SK-N-MC (cell line): ENCODE data around the gene PRR5L.
"Not testable (repeated sequence)": the region's sequence is repeated elsewhere in the genome, so short reads cannot be mapped to it uniquely, and the experiment has no call there.

Source experiments
- DNase-seq: peaks from one replicate; pipeline ENCODE4 v3.0.0-alpha.2; 2011; ENCODE audit warnings: low read depth, low spot score
- H3K27ac ChIP-seq: fragments of 200-600 bp; sonication (generic); 2 replicates; pipeline ENCODE4 v1.5.1; 2016; ENCODE audit warnings: mixed run types
- H3K36me3 ChIP-seq: fragments of 200-600 bp; sonication (generic); 2 replicates; pipeline ENCODE4 v1.6.1; 2017; ENCODE audit warnings: antibody characterized with exemption, low read length, mixed read lengths; ENCODE audit not compliant: insufficient read depth
- H3K4me3 ChIP-seq: fragments of 200-600 bp; sonication (generic); 2 replicates; pipeline ENCODE4 v1.5.1; 2016
- H3K9ac ChIP-seq: fragments of 200-600 bp; sonication (generic); 2 replicates; pipeline ENCODE4 v1.8.0; 2017; ENCODE audit warnings: mixed run types, mixed read lengths; ENCODE audit not compliant: insufficient read length
- H3K9me3 ChIP-seq: fragments of 200-600 bp; sonication (generic); 2 replicates; pipeline ENCODE4 v1.6.1; 2017; ENCODE audit warnings: low read depth, mild to moderate bottlenecking, antibody characterized with exemption, low read length, moderate library complexity, mixed read lengths
- EZH2 ChIP-seq: fragments of 200-600 bp; sonication (generic); IDR thresholded peaks from one replicate; pipeline ENCODE4 v1.6.1; 2017; ENCODE audit warnings: antibody characterized with exemption
- FOXP2 ChIP-seq: optimal IDR thresholded peaks from 2 replicates; pipeline ENCODE3; 2011; ENCODE audit warnings: mild to moderate bottlenecking, moderate library complexity; ENCODE audit not compliant: insufficient read depth; ENCODE audit errors: extremely low read length, control extremely low read depth
- POLR2AphosphoS5 ChIP-seq: IDR thresholded peaks from 2 replicates; pipeline ENCODE4 v1.6.1; 2012; ENCODE audit warnings: mild to moderate bottlenecking, low read depth, low read length, borderline replicate concordance

The PRR5L gene

GRCh38 chr11:36311926-36312595, 16.0 kb downstream of the PRR5L start:
- Histone ChIP-seq H3K4me3 (no peak overlapping the region), H3K9me3 (no peaks in the 10 kb centered on the region), H3K36me3 (no peaks in the 10 kb centered on the region), H3K9ac (no peak overlapping the region), H3K27ac (no peak overlapping the region)
- TF ChIP-seq POLR2AphosphoS5 (no peak), EZH2 (no peak)
- DNase-seq: no peak

GRCh38 chr11:36312611-36313472, 16.8 kb downstream of the PRR5L start:
- Histone ChIP-seq H3K9me3 (no peaks in the 10 kb centered on the region), H3K36me3 (no peaks in the 10 kb centered on the region), H3K27ac (no peak overlapping the region), H3K9ac (no peak overlapping the region), H3K4me3 (no peak overlapping the region)
- TF ChIP-seq FOXP2 (no peak), POLR2AphosphoS5 (no peak), EZH2 (no peak)
- DNase-seq: no peak

- Histone ChIP-seq H3K9ac (no peak overlapping the region), H3K4me3 (no peak overlapping the region), H3K9me3 (no peaks in the 10 kb centered on the region), H3K27ac (no peak overlapping the region), H3K36me3 (no peaks in the 10 kb centered on the region)
- no peak for TF ChIP-seq EZH2
- TF ChIP-seq POLR2AphosphoS5: no peak
- no peak for TF ChIP-seq FOXP2
- DNase-seq: no peak
These were observed 17.8 kb downstream of the PRR5L start for GRCh38 chr11:36313750-36314433.

- no peak for DNase-seq
- H3K9me3 ChIP-seq: no peaks in the 10 kb centered on the region
- H3K4me3 ChIP-seq: no peak overlapping the region
- no peaks in the 10 kb centered on the region for H3K36me3 ChIP-seq
- TF ChIP-seq FOXP2: no peak
- TF ChIP-seq POLR2AphosphoS5: no peak
- no peak for TF ChIP-seq EZH2
- no peak overlapping the region for H3K9ac ChIP-seq
- H3K27ac ChIP-seq: no peak overlapping the region
These were observed 18.3 kb downstream of the PRR5L start for GRCh38 chr11:36314434-36314767.

GRCh38 chr11:36316049-36316448, 20.0 kb downstream of the PRR5L start:
- H3K36me3 ChIP-seq: no peaks in the 10 kb centered on the region
- H3K9ac ChIP-seq: no peak overlapping the region
- H3K27ac ChIP-seq: no peak overlapping the region
- no peak for TF ChIP-seq EZH2
- TF ChIP-seq FOXP2: no peak
- no peak for TF ChIP-seq POLR2AphosphoS5
- H3K9me3 ChIP-seq: no peaks in the 10 kb centered on the region
- H3K4me3 ChIP-seq: no peak overlapping the region
- DNase-seq: no peak

GRCh38 chr11:36317992-36318391, 21.9 kb downstream of the PRR5L start:
- no peak overlapping the region for H3K27ac ChIP-seq
- TF ChIP-seq POLR2AphosphoS5 (no peak), FOXP2 (no peak), EZH2 (no peak)
- DNase-seq: no peak
- no peak overlapping the region for H3K9ac ChIP-seq
- no peaks in the 10 kb centered on the region for H3K36me3 ChIP-seq
- no peaks in the 10 kb centered on the region for H3K9me3 ChIP-seq
- H3K4me3 ChIP-seq: no peak overlapping the region

GRCh38 chr11:36324956-36325355, 28.9 kb downstream of the PRR5L start:
- H3K36me3 ChIP-seq, H3K27ac ChIP-seq, H3K9me3 ChIP-seq, H3K4me3 ChIP-seq, DNase-seq, H3K9ac ChIP-seq: not testable (repeated sequence)

GRCh38 chr11:36325403-36325802, 29.3 kb downstream of the PRR5L start:
- not testable (repeated sequence) for H3K36me3 ChIP-seq, H3K4me3 ChIP-seq, H3K27ac ChIP-seq, H3K9ac ChIP-seq, H3K9me3 ChIP-seq, DNase-seq
